Hematopoietic multipotent progenitor cell treated with erythropoietin and hydrocortisone succinate and interleukin-3 and kit ligand, for 4 days (in vitro differentiated cells): Measurements from ENCODE around the gene RTP5.
A peak's percentile ranks its signal among the peaks of the same experiment; 100 is the strongest.

Experiments used
- DNase-seq: peaks from one replicate; pipeline ENCODE4 v3.0.0-alpha.2; 2015

The RTP5 gene

GRCh38 chr2:241890524-241891235 is 21.2 kb downstream of the RTP5 start:
- no peak for DNase-seq

GRCh38 chr2:241891315-241891987 is 21.9 kb downstream of the RTP5 start:
- DNase-seq, result no peak

GRCh38 chr2:241891988-241892298 is 22.4 kb downstream of the RTP5 start:
- no peak for DNase-seq

GRCh38 chr2:241892299-241893137 is 23.0 kb downstream of the RTP5 start:
- peak; percentile 66 for DNase-seq

- DNase-seq, result no peak
Observed at GRCh38 chr2:241893265-241893664, 23.7 kb downstream of the RTP5 start.

- DNase-seq, result no peak
Observed at GRCh38 chr2:241894056-241894641, 24.6 kb downstream of the RTP5 start.

GRCh38 chr2:241894681-241895426 is 25.3 kb downstream of the RTP5 start:
- DNase-seq, result no peak

- DNase-seq, result no peak
Observed at GRCh38 chr2:241895427-241895711, 25.8 kb downstream of the RTP5 start.

- no peak for DNase-seq
Observed at GRCh38 chr2:241895712-241896641, 26.4 kb downstream of the RTP5 start.

- DNase-seq, result no peak
Observed at GRCh38 chr2:241896746-241897201, 27.2 kb downstream of the RTP5 start.

GRCh38 chr2:241897231-241897916 is 27.8 kb downstream of the RTP5 start:
- no peak for DNase-seq

GRCh38 chr2:241898463-241899270 is 29.1 kb downstream of the RTP5 start:
- no peak for DNase-seq

GRCh38 chr2:241900251-241901017 is 30.9 kb downstream of the RTP5 start:
- no peak for DNase-seq

GRCh38 chr2:241901018-241901380 is 31.5 kb downstream of the RTP5 start:
- no peak for DNase-seq

- no peak for DNase-seq
Observed at GRCh38 chr2:241901500-241902351, 32.2 kb downstream of the RTP5 start.

GRCh38 chr2:241902357-241902991 is 32.9 kb downstream of the RTP5 start:
- no peak for DNase-seq

GRCh38 chr2:241903121-241904010 is 33.8 kb downstream of the RTP5 start:
- DNase-seq, result no peak
